HG03139 (cell line): ENCODE results near the gene PTPRM.

ENCODE experiments used
- ATAC-seq: cut with Tn5 transposase; IDR thresholded peaks from one replicate; pipeline ENCODE4 v1.9.1; 2021; ENCODE audit not compliant: unreplicated experiment

Gene PTPRM

GRCh38 chr18:8197499-8197898, 630.4 kb downstream of the PTPRM start:
- ATAC-seq = no peak

DNA sequence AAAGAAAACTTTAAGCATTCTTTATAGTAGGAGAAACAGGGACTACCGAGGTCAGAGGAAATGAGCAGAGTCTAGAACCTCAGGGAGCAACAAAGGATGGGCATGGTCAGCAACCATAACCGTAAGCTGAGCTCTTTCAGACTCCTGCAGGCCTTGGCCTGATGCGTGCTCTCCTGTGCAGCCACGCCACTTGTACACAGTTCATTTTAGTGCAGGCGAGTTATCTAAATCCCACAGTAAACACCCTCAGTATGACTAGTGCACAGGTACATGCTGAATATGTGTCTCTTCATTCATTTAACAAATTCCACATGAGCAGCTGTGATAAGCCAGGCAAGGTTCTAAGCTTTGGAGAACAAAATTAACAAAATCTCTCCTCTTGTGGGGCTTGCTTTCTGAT, 640.9 kb downstream of the PTPRM start:
- no peak for ATAC-seq

DNA sequence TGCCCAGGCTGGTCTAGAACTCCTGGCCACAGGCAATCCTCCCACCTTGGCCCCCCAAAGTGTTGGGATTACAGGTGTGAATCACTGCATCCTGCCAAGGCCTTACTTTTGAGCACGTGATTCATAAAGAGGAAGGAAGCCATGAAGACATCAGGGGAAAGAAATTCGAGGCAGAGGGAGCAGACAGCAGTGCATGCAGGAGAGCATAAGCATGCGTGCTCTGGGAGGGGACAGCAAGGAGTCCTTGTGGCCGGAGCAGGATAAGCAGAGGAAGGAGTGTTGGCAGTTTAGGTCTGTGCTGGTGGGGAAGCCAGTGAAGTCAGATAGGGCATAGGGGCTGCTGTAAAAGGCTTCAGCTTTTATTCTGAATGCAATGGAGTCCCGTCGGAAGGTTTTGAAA, 641.6 kb downstream of the PTPRM start:
- ATAC-seq = no peak

- no peak for ATAC-seq
Measured at GRCh38 chr18:8212896-8213780, 646.0 kb downstream of the PTPRM start.

DNA sequence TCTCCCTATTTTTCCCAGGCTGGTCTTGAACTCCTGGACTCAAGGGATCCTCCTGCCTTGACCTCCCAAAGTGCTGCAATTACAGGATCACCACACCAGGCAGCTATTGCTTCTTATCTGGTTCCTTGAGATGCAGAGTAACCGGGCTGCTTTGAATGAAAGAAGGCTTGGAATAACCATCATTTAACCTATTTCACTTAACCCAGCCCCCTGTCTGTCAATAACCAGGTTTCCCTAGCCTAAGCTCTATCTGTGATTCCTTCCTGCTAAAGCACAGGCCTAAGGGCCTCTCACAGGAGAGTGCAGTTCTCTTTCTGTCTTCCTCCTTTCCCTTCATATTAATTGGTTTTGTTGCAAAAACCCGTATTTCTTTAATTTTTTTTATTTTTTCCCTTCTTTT, 648.6 kb downstream of the PTPRM start:
- ATAC-seq = no peak

- no peak for ATAC-seq
Measured at GRCh38 chr18:8217051-8217564, 650.0 kb downstream of the PTPRM start.

DNA sequence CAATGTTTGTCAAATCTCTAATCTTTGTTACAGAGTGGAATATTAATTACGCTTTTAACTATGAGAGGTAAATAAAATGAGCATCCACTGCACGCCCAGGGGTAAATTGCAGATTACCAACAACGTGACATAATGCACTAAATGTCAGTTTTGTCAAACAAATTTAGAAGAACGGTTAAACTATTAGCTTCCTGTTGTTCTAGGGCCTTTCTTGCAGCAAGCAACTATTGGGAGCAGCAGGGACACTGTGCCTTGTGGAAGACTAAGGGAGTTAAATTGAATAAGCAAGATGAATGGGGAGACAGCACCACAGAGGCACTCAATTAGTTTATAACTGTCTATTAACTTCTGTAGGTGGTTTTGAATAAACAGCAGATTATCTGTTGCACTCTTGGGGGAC, 651.1 kb downstream of the PTPRM start:
- no peak for ATAC-seq

DNA sequence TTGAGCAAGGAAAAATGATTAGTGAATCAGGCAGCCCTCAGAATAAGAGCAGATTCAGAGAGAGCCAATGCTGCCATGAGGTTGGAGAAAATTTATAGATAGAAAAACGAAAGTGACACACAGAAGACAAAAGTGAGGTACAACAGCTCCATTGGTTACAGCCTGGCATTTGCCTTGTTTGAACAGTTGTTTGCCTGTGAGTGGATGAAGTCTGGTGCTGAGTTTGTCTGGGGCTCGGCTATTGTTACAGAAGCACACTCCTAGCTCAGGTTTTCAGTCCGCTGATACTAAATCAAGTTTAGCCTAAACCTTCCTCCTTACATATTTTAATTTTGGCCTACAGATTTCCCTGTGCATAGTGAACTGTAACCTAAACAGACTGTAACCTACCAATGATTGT, 654.3 kb downstream of the PTPRM start:
- ATAC-seq = no peak

GRCh38 chr18:8224576-8224975, 657.5 kb downstream of the PTPRM start:
- ATAC-seq = no peak

GRCh38 chr18:8229040-8229439, 661.9 kb downstream of the PTPRM start:
- no peak for ATAC-seq

- ATAC-seq = no peak
Measured at GRCh38 chr18:8229787-8230186, 662.7 kb downstream of the PTPRM start.

- no peak for ATAC-seq
Measured at GRCh38 chr18:8231316-8231715, 664.2 kb downstream of the PTPRM start.

GRCh38 chr18:8232791-8233190, 665.7 kb downstream of the PTPRM start:
- ATAC-seq = no peak

- no peak for ATAC-seq
Measured at GRCh38 chr18:8235894-8236293, 668.8 kb downstream of the PTPRM start.

DNA sequence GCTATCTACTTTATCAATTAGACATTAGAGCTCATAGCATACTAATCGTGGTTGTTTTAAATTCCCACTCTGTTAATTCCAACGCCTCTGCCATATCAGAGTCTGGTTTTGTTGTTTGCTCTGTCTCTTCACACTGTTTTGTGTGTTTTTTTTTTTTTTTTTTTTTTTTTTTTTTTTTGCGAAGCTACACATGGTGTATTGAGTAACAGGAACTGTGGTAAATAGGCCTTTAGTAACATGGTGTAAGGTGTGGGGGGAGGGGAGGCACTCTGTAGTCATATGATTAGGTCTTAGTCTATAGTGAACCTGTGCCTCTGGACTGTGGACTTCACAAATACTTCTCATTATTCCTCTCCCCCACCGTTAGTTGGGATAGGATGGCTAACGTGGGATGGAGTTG, 671.4 kb downstream of the PTPRM start:
- no peak for ATAC-seq

- no peak for ATAC-seq
Measured at GRCh38 chr18:8241731-8242130, 674.6 kb downstream of the PTPRM start.

GRCh38 chr18:8242151-8242696, 675.1 kb downstream of the PTPRM start:
- no peak for ATAC-seq

DNA sequence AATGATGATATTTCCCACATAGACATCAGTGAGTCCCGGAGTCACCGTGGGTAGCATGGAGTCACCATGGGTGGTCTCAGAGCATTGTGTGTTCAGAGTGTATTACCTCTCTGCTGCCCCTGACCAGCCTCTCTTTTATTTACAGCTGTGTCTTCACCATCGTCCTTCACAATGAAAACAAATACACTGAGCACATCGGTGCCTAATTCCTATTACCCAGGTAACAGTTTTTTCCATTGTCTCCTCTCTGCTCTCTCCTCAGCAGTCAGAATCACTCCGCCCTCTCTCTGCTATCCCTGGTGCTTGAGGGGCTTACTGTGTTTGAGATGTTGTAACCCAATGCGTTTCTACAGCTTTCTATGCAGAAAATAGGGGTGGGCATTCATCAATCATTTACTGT, 680.6 kb downstream of the PTPRM start:
- ATAC-seq = no peak

DNA sequence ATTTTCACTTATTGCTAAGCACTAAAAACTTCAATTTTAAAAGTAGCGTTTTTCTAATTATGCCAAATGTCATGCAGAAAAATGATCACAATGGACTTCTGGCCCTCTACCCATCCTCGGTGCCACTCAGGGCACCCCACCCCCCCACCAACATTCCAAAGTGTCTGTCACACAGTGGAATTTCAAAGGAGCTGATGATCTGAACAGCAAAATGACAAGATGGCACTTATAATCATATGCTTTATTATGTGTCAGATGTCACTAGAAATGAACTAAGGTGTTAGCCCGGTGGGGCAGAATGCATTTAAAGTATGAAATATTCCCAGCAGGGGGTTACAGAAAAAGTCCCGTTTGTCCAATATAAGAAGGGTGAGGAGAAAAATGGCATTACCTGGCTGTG, 681.5 kb downstream of the PTPRM start:
- no peak for ATAC-seq

- ATAC-seq = no peak
Measured at GRCh38 chr18:8249811-8250210, 682.7 kb downstream of the PTPRM start.

DNA sequence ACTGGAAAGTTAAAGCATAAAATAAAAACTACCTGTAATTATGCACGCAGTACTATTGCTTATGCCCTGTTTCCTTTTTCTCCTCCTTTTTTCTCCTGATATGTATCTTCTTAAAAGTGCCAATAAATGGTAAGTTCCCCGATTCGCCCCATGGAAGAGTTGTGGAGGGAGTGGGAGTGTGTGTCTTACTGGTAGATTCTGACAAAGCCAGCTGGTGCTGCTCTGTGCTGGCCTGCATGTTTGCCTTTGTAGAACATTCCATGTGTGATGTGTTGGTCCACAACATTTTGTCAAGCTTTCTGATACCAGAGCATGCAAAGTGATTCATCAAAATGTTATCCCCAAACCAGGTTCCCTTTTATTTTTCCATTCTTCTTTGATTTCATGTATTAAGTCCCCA, 685.3 kb downstream of the PTPRM start:
- no peak for ATAC-seq

GRCh38 chr18:8253944-8254343, 686.8 kb downstream of the PTPRM start:
- no peak for ATAC-seq

DNA sequence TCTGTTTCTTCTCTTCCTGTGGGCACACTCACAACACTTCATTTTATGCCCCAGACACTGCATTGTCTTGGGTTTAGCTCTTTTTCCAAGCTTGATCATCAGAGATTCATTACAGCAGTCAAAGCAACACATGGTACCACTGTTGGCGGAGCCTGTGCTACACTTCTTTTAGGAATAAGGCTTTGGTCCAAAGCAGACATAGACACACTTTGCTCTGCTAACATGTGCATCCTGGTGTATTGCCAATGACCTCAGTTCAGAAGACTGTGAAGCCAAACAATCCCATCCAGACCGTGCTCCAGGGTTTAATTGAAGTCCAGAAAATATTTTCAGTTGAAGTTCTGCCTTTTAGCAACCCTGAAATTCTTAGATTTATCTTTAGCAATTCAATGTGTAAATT, 687.5 kb downstream of the PTPRM start:
- ATAC-seq = no peak
